Measurements from ENCODE around the gene MRAS. TPM values are rescaled to one million over a fixed set of nuclear protein-coding genes. Genes with fewer than 3 reads are reported as not detected.
A peak's percentile ranks its signal among the peaks of the same experiment; 100 is the strongest.

Gene MRAS
- total and polyA plus RNA-seq, 8 donors = 18.1 to 48.0 (median 21.5) TPM

DNA sequence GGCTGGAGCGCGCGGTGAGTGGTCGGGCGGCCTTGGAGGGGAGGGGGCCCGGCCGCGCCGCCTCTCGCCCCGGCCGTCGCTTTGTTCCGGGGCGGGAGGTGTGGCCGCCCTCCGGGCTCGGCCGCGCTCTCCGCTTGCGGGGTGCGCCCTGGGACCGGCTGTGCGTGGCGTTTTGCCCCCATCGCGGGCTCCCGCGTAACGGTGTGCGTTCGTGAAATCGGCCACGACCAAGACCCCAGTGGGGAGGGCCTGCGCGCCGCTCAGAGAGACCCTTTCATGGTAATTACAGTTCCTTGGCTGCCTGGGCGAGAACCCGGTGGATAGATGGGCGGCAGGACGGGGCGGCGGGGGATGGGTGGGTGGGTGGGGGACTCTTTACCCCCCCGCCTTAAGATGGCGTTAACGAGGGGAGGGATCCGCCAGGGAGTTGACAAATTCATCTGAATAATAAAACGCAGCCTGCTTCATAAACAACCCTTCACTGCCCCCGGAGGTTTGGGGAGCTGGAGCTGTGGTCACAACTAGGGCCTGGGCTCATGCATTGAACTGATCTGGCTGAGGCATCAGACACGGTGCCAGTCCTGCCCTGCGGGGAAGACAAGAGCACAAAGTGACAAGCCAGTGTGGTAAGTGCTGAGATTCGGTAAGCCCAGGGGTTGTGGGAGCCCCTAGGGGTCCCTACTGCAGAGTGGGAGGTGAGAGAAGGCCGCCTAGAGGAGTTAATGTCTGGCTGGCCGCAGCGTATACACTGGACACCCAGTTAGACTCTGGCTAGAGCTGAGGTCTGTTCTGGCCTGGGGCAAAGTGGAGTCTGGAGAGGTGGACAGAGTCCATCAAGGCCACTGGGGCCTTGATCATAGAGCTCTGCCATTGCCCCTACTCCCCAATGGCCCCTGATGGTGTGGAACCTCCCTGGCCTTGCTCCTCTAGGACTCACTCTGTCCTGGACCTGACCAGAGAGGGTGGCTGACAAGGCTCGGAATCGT lies 668 bp downstream of the MRAS start:
- Histone ChIP-seq H3K9me3 (no peaks in the 10 kb centered on the region), H3K27ac (peak overlapping the region; percentile 90 to 93), H3K36me3 (no peaks in the 10 kb centered on the region), H3K4me3 (peak overlapping the region; percentile 65 to 67), H3K4me1 (peaks cover 9 to 25% of the 10 kb centered on the region in 2 donors), H3K27me3 (peaks cover 0 to 25% of the 10 kb centered on the region in 2 donors)
- DNase-seq = peak in 2 of 4 donors; percentile 18 to 28
- intact Hi-C loops (cut with DNase I) = loop anchor here in 1 of 2 donors (10.0 kb wide), 1 partner anchor 66 kb away; no protein-coding TSS in a partner anchor
- TF ChIP-seq, protein P1, sequence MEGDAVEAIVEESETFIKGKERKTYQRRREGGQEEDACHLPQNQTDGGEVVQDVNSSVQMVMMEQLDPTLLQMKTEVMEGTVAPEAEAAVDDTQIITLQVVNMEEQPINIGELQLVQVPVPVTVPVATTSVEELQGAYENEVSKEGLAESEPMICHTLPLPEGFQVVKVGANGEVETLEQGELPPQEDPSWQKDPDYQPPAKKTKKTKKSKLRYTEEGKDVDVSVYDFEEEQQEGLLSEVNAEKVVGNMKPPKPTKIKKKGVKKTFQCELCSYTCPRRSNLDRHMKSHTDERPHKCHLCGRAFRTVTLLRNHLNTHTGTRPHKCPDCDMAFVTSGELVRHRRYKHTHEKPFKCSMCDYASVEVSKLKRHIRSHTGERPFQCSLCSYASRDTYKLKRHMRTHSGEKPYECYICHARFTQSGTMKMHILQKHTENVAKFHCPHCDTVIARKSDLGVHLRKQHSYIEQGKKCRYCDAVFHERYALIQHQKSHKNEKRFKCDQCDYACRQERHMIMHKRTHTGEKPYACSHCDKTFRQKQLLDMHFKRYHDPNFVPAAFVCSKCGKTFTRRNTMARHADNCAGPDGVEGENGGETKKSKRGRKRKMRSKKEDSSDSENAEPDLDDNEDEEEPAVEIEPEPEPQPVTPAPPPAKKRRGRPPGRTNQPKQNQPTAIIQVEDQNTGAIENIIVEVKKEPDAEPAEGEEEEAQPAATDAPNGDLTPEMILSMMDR (IDR thresholded peaks at IDR 0.05) = no peak
- peak; percentile 49 for ATAC-seq

DNA sequence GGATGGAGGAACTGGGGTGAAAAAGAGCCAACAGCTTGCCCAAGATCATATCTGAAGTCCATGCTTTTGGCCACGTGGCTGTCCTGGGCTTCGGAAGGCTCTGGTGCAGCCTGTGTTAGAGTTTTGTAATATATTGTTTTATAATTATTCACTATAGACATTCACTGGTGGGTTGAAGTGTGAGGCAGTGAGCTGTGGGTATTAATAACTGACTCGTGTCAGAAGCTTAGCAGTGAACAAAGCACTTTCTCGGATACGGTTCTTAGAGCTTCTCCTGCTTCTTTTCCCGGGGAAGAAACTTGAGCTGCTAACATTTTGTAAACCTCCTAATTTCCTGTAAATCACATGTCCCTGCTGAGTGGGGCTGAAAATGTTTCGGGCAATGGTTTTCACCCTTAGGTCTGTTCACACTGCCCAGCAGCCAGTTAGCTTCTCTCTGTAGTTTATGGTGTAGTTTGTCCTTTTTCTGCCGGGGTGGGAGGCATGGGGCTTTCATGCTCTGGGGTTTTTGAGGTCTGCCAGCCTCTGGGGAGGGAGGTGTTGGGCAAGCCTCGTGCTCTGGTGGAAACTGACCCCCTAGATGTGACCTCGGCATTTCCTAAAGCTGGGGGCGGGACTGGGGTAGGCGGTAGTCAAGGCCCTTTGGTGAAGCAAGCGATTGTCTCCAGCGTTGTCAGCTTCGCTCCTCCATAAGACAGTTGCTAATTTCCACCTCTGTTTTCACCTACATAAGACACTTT lies 1.7 kb downstream of the MRAS start:
- Histone ChIP-seq H3K4me3 (peak overlapping the region in 1 of 2 donors; percentile 65), H3K27ac (peak overlapping the region in 1 of 2 donors; percentile 93), H3K9me3 (no peaks in the 10 kb centered on the region), H3K4me1 (peaks cover 9 to 25% of the 10 kb centered on the region in 2 donors), H3K36me3 (no peaks in the 10 kb centered on the region), H3K27me3 (peaks cover 0 to 25% of the 10 kb centered on the region in 2 donors)
- intact Hi-C loops (cut with DNase I) = loop anchor here in 1 of 2 donors (10.0 kb wide), 1 partner anchor 65 kb away; no protein-coding TSS in a partner anchor
- no peak for ATAC-seq
- peak in 2 of 4 donors; percentile 24 to 47 for DNase-seq
- TF ChIP-seq, protein P1 (IDR thresholded peaks at IDR 0.05) = no peak

DNA sequence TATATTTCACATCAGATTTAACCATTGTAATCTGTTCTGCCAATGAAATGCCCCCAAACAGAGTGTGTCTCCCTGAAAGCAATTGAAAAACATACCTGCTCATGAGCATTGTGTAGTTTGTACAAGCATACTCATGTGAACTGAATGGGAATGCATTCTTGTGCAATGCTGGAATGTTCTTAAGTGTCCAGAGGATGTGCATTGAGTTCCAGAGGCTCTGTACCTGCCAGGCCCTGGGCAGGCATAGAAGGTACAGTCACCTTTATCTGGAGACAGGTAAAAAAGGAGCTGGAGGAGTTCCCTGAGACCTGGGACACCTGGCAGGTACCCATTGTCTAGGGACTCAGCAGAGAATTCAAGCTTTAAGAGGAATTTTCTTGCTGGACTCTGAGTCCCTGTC lies 2.8 kb downstream of the MRAS start:
- intact Hi-C loops (cut with DNase I) = no loop called here
- ATAC-seq (peak; percentile 34), DNase-seq (no peak)
- H3K9me3 ChIP-seq = no peaks in the 10 kb centered on the region
- H3K27me3 ChIP-seq = peaks cover 0 to 25% of the 10 kb centered on the region in 2 donors
- H3K36me3 ChIP-seq = no peaks in the 10 kb centered on the region
- H3K27ac ChIP-seq = no peak overlapping the region
- no peak overlapping the region for H3K4me3 ChIP-seq
- TF ChIP-seq, protein P1 (IDR thresholded peaks at IDR 0.05) = no peak
- H3K4me1 ChIP-seq = peaks cover 9 to 25% of the 10 kb centered on the region in 2 donors

DNA sequence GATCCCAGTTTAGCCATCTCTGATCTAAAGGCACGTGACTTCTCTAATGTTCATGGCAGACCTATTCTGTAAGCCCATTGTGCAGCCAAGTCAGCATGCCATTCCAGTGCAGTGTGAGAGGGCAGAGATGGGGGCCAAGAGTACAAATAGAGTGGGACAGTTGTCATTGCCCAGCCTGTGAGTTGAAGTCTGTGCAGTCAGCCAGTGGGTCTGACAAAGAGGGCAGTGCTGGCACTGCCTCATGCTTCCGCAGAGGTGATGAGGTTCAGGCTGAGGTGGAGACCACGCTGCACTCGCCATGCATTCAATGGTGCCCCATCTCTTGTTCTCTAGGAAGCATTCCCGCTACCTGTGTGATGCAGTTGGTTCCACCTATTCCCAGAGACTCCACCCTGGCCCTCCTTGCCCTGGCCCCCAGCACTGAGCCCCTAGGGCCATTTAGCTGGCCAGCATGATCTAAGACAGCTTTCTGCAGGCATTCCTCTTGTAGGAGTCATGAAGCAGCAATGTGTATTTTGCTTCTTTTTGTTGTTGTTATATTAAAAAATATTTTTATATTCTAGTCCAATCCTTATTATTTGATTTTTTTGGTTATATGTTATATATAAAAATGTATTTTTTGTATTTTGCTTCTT lies 3.7 kb downstream of the MRAS start:
- Histone ChIP-seq H3K36me3 (no peaks in the 10 kb centered on the region), H3K4me1 (peaks cover 9 to 24% of the 10 kb centered on the region in 2 donors), H3K27me3 (peaks cover 0 to 24% of the 10 kb centered on the region in 2 donors), H3K4me3 (no peak overlapping the region), H3K9me3 (no peaks in the 10 kb centered on the region), H3K27ac (no peak overlapping the region)
- TF ChIP-seq, protein P1 (IDR thresholded peaks at IDR 0.05) = no peak
- ATAC-seq (no peak), DNase-seq (no peak)
- intact Hi-C loops (cut with DNase I) = no loop called here
